LNCaP clone FGC (cell line): ENCODE data around the gene ORC2.

Experiments used
- DNase-seq: peaks from one replicate; pipeline ENCODE4 v3.0.0-alpha.2; 2011; ENCODE audit warnings: low read depth
- H3K4me3 ChIP-seq: 2 replicates; pipeline ENCODE4 v1.5.1; 2011; ENCODE audit warnings: mild to moderate bottlenecking, low read depth, low read length, control low read depth
- TF ChIP-seq, protein P1 (sequence below): IDR thresholded peaks from 2 replicates; pipeline ENCODE4 v1.5.1; 2012; ENCODE audit warnings: mild to moderate bottlenecking; ENCODE audit not compliant: control insufficient read depth, insufficient read depth; ENCODE audit errors: extremely low read depth

ORC2 gene

DNA sequence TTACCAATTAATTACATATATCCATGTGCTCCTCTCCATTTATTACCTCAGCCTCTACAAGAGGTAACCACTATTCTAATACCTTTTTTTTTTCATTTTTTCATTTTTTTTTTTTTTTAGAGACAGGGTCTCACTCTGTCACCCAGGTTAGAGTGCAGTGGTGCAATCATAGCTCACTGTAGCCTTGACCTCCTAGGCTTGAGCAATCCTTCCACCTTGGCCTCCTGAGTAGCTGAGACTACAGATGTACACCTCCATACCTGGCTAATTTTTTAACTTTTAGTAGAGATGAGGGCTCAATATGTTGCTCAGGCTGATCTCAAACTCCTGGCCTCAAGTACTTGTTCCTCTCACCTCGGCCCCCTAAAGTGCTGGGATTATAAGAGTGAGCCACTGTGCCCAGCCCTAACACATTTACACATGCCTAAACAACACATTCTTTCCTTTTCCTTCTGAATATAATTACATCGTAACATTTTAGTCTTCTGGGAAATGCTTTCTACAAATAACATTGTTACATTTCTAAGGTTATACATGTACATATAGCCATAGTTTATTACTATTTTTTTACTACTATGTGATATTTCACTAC lies 85.1 kb downstream of the ORC2 start:
- H3K4me3 ChIP-seq, result no peak overlapping the region
- TF ChIP-seq, protein P1, sequence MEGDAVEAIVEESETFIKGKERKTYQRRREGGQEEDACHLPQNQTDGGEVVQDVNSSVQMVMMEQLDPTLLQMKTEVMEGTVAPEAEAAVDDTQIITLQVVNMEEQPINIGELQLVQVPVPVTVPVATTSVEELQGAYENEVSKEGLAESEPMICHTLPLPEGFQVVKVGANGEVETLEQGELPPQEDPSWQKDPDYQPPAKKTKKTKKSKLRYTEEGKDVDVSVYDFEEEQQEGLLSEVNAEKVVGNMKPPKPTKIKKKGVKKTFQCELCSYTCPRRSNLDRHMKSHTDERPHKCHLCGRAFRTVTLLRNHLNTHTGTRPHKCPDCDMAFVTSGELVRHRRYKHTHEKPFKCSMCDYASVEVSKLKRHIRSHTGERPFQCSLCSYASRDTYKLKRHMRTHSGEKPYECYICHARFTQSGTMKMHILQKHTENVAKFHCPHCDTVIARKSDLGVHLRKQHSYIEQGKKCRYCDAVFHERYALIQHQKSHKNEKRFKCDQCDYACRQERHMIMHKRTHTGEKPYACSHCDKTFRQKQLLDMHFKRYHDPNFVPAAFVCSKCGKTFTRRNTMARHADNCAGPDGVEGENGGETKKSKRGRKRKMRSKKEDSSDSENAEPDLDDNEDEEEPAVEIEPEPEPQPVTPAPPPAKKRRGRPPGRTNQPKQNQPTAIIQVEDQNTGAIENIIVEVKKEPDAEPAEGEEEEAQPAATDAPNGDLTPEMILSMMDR, result no peak
- no peak for DNase-seq

DNA sequence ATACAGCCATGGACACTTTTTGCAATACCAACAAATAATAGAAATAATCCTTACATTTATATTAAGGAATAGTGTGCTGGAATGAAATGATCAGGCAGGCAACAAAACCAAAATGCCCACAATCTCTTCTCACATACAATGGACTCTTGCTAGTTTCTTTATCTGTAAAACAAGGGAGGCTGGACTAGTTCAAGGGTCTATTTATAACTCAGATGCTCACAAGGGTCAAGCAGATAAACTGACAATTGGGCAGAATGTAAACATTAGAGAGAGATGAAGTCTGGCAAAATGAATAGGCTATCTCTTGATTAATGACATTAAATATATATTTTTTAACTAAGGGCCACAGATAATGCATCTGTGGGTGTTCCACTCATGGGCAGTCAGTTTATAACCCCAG lies 86.0 kb downstream of the ORC2 start:
- TF ChIP-seq, protein P1, result no peak
- no peak overlapping the region for H3K4me3 ChIP-seq
- no peak for DNase-seq

DNA sequence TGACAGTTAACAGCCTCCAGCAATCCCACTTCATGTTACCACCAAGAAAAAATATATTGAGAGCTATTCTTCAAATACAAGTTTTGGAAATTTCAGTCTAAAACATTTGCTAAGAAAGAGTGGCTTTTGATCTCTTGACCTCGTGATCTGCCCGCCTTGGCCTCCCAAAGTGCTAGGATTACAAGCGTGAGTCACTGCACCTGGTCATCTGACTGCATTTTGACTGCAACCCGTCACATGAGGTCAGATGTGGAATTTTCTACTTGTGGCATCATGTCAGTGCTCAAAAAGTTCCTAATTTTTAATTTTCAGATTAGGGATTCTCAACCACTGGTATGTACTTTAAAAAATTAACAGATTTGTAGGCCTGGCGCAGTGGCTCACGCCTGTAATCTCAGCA lies 89.9 kb downstream of the ORC2 start:
- TF ChIP-seq, protein P1, result no peak
- no peak for DNase-seq
- no peak overlapping the region for H3K4me3 ChIP-seq

DNA sequence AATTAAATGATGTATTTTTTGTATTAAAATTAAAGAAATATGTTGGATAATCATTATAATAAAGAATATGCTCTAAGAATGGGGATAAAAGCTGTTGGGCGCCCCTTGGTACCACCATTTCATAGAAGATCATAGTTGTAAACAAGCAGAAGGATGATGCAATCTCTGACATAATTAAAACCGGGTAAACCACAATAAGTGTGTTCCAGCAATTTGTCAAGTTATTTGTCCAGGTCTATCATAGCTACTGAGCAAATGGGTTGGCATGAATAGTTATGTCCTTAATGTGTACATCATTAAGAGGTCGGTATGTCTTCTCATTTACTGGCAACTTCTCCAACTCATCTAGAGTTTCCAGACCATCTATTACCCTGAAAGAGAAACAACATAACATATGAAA lies 92.3 kb downstream of the ORC2 start:
- TF ChIP-seq, protein P1, result no peak
- no peak for DNase-seq
- no peak overlapping the region for H3K4me3 ChIP-seq

DNA sequence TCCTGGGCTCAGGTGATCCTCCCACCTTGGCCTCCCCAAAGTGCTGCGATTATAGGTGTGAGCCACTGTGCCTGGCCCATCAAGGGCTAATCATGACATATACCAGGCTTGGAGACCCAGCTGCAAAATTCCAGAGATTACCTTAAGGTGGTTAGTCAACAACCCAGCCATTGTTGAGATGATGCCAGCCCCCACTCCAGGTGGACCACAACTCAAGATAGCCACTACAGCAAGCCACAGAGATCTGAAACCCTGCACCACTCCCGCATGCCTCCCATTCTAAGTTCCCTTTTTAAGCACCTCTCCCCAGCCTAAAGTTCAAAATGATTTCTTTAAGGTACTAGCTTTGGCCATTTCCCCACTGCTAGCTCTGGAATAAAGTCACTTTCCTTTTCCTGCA lies 94.4 kb downstream of the ORC2 start:
- TF ChIP-seq, protein P1, result no peak
- DNase-seq, result no peak
- no peak overlapping the region for H3K4me3 ChIP-seq

DNA sequence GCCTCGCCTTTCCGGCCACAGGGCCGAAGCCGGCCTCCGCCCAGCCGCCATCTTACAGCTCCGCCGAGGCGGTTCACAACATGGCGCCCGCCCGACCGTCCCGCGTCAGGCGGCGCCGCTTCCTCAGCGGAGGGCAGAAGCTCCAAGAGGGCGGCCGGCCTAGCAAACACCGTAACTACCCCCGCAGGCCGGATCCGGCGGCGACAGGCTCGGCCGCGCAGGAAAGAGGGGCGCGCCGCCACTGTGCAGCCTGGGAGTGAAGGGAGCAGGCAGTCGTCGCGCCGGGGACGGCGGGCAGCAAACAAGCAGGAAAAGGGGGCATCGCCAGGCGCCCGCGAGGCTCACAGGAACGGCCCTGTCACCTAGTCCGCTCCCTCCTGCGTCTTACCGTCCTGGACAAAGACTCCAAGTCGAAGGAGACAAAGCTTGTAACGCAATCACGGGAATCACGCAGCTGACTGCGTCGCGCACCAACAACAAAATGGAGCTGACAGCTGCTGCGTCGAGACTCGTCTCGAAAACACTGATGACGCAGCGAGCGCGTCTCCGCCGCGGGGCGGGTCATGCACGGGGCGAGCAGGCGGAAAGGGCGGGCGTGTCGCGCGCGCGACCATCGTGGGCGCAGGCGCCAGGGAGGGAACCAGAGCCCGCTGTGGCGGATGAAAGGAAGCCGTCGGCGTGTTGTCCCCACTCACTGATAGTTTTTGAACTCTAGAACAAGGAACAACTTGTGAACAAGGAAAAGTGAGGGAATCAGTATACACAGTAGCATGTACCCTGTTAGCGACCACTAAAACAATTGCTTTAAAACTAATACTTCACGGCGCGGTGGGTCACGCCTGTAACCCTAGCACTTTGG lies 99.1 kb downstream of the ORC2 start, which contains the start of gene CLK1:
CLK1 (minus strand) TSS at position 483 of the 859 bp plus-strand sequence. CDS start 2,796 bp downstream, outside the sequence.
- peak; percentile 57 for DNase-seq
- TF ChIP-seq, protein P1, result no peak
- H3K4me3 ChIP-seq, result peak within 1 kb of the TSS; percentile 82

DNA sequence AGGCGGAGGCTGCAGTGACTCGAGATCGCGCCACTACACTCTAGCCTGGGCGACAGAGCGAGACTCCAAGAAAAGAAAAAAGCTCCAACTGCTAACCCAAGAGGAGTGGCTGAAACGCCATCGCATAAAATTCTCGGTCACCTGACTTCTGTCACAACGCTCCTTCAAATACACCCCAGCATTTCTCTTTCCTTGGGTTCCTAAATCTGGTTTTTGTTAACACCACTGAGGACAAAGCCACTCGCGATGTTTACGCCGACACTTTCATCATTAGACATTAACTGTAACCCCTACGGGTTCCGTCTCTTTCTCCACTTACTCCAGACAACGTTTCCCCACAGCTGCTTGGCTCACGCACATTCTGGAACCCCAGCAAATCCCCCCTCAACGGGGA lies 99.7 kb downstream of the ORC2 start:
- TF ChIP-seq, protein P1, result no peak
- peak overlapping the region; percentile 82 for H3K4me3 ChIP-seq
- no peak for DNase-seq
